ENCODE measurements around the gene KLHL17. TPM values are rescaled to one million over a fixed set of nuclear protein-coding genes. Genes with fewer than 3 reads are reported as not detected.
A peak's percentile ranks its signal among the peaks of the same experiment; 100 is the strongest.

Gene KLHL17
- total RNA-seq, 1 experiment from 2014 or later = 10.1 TPM

DNA sequence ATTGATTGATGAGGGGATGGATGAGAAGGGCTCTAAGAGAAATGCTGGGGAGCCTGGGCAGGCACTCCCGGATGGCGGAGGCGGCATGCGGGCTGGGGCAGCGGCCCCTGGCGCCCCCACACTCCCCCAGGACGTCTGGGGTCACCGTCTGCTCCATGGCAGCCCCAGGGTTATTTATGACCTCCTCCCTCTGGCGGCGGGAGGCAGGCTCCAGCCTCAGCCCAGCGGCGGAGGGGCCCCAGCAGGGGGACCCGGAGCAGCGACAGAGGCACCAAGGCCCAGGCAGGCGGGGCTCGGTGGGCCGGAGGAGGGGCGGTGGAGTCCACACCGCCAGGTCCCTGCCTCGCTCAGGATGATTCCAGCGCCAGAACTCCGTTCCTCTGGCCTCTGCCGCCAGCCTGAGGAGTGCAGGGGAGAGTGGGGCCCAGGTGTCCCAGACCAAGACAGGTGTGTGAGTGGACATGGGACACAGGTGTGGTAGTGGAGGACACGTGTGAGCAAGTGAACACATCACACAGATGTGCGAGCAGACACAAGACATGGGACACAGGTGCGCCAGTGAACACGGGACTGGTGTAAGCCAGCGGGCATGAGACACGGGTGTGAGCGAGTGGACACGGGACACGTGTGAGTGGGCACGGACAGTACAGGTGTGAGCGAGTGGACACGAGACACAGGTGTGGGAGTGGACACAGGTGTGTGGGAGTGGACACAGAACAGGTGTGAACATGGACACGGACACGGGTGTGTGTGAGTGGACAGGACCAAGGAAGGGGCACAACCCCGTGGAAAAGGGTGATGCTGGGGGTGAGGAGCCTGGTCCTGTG is 39.2 kb upstream of the KLHL17 start:
- DNase-seq (ENCODE audit: extremely low read depth, low read depth) = peak; percentile 46

DNA sequence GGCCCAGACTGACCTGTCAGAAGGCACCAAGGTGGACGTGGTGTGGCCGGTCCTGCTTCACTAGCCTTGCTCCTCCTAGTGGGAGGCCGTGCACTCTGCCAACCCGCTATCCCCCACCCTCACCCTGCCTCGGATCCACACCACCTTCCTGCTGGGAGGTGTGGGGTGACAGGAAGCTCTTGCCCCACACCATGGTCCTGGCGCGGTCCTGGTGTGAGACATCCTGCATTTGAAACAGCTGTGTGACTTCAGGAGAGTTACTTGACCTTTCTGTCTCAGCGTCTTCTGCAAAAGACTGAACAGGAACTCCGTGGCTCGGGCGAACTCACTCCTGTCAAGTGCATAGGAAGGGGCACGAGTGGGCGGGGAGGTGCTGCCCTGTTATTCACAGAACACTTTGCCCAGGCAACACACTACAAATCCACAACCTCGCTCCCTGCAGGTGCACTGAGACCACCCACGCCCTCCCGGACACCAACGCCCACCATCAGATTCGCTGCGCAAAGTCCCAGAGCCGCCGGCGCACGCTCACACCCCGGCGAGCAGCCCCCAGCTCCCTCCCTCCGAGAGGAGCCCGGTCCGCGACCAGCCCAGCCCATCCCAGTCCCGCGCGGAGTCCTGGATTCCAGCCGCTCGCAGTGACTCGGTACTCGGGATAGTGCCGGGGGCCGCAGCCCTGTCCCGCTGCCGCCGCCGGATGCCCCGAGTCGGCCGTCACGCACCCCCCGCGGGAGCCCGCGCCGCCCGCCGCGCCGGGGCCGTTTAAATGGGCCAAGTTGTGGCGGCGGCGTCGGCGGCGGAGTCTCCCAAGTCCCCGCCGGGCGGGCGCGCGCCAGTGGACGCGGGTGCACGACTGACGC is 37.0 kb upstream of the KLHL17 start, which contains the start of gene SAMD11:
Gene SAMD11, plus strand, starts transcription at position 793 of the 860 bp plus-strand sequence. CDS start 509 bp downstream, outside the sequence.
- DNase-seq (ENCODE audit: extremely low read depth, low read depth) = peak; percentile 48

DNA sequence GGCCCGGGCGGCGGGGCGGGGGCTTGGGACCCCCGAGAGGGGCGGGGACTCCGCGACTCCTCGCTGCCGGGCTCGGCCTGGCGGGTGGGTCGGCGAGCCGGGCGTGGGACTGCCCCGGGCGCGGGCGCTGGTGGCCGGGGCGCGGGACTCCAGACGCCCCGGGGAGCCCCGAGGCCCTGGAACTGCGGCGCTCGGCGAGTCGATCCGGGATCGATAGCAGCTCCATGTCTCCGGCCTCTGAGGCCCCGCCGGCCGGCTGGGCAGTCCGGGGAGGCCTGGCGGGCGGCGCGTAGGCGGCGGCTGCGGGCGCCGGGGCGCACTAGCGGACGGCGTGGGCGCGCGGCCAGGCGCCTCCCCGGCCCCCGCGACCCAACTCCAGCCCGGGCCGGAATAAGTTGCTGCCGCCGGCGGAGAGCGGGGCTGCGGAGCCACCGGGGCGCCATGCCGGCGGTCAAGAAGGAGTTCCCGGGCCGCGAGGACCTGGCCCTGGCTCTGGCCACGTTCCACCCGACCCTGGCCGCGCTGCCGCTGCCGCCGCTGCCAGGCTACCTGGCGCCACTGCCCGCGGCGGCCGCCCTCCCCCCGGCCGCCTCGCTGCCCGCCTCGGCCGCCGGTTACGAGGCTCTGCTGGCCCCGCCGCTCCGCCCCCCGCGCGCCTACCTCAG is 36.3 kb upstream of the KLHL17 start:
- DNase-seq (ENCODE audit: extremely low read depth, low read depth) = no peak

DNA sequence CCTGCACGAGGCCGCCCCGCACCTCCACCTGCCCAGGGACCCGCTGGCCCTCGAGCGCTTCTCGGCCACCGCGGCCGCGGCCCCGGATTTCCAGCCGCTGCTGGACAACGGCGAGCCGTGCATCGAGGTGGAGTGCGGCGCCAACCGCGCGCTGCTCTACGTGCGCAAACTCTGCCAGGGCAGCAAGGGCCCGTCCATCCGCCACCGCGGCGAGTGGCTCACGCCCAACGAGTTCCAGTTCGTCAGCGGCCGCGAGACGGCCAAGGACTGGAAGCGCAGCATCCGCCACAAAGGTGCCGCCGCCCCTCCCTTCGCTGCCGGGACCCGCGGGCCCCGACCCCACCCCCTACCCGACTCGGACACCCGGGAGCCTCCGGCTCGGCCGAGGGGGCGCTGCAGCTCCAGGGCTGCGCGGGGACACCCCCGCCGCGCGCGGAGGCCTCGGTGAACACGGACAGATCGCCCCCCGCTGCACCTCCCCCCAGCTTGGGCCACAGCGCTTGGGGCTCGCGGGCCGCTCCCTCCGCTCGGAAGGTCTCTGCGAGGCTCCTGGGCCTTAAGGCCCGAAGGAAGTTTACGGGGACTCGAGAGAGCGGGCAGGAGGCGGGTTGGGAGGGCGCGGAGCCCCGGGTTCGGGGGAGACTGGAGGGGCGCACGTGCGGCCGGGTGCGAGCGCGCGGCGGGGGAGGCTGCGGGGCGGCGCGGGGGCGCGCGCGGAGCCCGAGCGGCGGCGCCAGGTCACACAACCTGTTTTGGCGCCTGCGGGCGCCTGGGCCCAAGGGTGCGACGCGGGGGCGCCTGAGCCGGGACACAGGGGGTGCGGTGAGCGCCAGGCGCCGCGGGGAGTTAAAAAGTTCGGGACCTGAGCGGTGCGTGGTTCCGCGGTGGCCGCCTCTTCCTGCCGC is 35.5 kb upstream of the KLHL17 start:
- DNase-seq (ENCODE audit: extremely low read depth, low read depth) = no peak

DNA sequence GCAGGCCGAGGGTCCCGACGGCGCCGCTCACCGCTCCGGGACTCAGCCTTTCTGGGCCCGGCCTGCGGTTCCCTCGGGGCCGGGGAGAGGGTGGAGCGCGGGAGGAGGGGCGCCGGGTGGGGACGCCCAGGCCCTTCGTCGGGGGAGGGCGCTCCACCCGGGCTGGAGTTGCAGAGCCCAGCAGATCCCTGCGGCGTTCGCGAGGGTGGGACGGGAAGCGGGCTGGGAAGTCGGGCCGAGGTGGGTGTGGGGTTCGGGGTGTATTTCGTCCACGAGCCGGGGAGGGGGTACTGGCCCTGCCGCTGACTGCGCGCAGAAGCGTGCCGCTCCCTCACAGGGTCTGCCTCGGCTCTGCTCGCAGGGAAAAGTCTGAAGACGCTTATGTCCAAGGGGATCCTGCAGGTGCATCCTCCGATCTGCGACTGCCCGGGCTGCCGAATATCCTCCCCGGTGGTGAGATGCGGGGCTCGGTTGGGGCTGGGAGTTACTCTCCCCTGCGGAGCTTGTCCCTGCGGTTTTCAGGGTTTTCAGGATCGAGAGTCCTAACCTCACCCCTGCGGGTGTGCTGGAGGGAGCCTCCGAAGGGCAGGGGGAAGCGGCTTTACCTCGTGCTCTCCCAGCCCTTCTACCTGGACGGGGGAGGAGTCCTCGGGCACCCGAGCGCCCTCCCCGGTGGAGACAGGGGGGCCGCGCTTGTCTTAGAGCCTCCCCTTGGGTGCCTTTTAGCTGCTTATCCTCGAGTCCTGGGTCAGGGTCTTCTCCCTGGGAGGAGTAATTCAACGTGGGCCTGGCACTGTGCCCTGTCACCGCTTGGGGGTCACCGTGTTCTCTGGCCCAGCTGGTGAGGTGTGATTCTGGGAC is 34.6 kb upstream of the KLHL17 start:
- no peak for DNase-seq (ENCODE audit: extremely low read depth, low read depth)

DNA sequence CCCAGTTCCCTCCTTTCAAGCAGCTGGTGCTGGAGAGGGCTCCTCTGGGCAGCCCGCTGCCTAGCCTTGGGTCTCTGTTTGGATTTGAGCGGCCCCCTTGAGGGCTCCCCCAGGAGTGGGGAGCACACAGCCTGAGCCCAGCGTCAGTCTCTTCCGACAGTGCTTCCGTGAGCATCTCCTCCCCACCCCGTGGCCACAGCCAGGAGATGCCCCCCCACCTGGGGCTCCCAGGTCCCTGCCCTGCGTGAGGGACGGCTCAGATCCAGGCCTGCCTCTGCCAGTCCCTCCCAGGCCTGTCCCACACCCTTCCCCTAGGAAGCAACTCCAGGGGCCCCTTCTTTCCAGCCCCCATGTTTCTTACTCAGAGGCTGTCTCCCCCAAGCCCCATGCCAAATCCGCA is 33.1 kb upstream of the KLHL17 start:
- DNase-seq (ENCODE audit: extremely low read depth, low read depth) = no peak

DNA sequence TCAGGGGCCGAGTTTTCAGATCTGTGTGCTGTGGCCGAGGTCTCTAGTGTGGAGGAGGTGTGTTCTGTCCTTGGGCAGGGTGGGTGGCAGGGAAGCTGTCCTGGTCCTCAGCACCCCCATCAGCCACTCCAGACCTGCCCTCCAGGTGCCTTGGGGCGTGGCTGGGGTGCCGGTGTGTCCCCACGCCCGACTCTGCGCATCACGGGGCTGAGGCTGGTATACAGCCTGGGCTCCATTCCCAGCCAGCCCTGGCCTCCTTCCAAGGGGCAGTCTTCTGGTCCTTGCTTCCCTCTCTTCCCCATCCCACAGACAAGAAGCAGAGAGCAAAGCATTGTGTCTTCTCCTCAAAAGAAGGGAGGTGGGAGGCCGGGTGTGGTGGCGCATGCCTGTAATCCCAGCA is 32.6 kb upstream of the KLHL17 start:
- DNase-seq (ENCODE audit: extremely low read depth, low read depth) = no peak

DNA sequence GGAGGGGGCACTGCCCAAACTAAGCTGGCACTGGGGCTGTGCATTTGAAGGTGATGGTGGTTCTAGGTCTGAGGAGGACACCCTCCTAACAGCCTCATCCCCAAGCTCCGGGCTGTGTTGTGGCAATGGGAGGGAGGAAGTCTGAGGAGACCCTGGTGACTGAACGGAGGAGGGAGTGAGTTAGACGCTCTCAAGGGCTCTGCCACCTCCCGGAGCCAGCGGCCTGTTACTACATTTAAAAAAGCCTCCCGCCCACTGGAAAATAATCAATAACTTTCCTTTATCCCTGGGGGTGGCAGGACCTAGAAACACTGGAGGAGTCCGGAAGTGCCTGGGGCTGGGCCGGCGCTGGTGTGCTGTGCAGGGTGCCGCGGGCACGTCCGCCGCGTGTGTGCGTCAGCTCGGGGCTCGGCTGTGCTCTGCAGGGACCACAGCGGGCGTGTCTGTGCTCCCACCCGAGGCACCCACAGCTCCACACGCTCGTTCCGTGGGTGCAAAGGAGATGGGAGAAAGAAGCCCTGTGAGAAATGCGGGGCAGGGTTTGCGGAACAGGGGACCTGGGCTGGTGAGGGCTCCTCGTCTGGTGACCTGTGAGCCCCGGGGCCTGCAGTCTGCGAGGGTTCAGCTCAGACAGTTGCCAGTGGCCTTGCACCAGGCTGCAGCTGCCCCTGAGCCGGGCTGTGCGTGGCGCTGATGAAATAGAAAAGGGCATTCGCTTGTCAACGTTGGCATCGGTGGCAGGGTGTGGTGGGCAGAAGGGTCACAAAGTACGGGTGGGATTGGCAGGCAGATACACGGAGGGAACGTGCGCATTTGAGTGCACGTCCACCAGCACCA is 31.3 kb upstream of the KLHL17 start:
- no peak for DNase-seq (ENCODE audit: extremely low read depth, low read depth)

DNA sequence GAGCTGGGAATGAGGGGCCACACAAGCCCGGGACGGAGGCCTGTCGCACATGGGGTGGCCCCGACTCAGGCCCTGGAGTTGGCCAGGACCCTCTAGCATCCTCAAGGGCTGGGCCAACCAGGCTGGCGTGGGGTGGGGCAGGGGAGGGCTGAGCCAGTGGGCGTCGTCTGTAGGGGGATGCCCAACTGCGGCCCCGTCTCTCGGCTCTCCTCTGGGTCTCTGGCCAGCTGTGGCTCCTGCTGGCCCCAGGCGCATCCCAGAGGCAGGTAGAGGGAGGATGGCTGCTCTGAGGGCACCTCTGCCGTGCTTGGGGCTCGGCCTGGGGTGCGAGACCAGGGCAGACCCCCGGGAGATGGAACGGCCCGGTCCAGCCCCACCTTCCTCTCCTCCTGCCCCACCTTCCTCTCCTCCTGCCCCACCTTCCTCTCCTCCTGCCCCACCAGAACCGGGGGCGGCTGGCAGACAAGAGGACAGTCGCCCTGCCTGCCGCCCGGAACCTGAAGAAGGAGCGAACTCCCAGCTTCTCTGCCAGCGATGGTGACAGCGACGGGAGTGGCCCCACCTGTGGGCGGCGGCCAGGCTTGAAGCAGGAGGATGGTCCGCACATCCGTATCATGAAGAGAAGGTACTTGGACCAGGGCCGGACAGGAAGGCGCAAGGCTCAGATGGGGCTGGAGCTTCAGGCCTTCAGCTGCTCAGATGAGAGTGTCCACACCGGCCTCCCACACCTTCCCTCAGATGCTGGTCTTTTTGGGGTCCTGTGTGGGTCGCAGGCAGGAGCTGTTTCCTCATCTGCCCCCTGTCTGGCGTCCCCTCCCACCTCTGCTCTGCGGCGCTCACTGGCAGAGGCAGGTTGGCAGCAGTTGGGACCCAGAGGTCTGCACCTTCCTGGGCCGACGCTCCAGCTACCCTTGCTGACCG is 30.4 kb upstream of the KLHL17 start:
- no peak for DNase-seq (ENCODE audit: extremely low read depth, low read depth)

DNA sequence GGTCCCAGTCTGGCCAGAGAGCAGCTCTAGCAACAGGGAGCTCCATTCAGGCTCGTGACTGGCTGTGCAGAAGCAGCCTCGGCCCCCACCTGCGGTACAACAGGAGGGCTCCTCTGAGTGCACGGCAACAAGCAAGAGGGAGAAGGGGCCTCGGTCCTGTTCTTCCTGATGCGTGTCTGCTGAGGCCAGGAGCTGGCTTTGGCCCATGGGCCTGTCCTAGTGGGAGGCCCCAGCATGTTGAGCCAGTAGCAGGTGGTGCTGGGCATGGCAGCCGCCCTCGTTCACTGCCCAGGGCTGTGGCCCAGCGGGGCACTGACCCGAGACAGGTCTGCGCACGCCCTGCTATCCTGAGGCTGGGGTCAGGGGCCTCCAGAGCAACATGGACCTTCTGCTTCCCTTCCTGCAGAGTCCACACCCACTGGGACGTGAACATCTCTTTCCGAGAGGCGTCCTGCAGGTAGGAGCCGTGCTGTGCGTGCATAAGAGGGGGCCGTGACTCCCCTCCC is 29.7 kb upstream of the KLHL17 start:
- no peak for DNase-seq (ENCODE audit: extremely low read depth, low read depth)

DNA sequence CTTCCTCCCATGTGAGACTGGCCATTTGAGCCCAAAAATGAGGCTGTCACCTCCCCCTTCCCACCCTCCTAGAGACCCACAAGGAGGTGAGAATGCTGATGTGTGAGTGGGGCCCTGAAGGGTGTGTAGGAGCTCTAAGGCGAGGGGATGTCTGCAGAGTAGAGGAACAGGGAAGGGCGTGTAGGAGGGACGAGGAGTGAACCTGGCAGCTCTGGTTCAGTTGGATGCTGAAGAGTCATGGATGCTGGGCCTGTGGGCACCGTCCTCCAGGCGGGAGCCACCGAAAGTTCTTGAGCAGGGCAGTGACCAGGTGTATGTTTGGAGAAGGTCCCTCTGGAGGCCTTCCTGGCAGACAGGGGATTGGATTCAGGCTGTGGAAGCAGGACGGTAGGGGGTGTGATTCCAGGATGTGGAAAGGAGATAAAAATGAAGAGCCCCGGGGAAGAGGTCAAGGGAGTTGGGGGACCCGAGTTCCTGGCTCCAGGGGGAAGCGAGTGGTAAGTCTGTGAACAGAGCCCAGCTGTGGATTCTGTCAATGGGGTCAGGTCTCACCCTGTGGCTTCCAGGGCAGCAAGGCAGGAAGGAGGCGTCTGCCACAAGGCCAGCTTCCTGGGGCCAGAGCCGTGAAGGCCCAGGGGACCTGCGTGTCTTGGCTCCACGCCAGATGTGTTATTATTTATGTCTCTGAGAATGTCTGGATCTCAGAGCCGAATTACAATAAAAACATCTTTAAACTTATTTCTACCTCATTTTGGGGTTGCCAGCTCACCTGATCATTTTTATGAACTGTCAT is 28.8 kb upstream of the KLHL17 start:
- DNase-seq (ENCODE audit: extremely low read depth, low read depth) = no peak

DNA sequence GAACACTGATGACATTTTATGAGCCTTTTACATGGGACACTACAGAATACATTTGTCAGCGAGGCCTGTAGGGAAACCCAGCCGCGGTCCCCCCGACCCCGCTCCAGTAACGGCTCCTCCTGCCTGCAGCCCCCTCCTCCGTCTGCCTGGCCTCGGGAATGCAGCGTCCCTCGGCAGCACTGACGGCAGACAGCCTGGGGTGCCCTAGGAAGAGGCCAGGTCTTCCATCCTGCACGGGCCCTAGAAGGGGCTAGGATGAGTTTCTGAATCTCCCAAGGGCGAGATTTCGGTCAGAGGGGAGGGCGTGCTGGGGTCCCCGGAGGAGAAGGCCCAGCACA is 28.2 kb upstream of the KLHL17 start:
- DNase-seq (ENCODE audit: extremely low read depth, low read depth) = no peak

DNA sequence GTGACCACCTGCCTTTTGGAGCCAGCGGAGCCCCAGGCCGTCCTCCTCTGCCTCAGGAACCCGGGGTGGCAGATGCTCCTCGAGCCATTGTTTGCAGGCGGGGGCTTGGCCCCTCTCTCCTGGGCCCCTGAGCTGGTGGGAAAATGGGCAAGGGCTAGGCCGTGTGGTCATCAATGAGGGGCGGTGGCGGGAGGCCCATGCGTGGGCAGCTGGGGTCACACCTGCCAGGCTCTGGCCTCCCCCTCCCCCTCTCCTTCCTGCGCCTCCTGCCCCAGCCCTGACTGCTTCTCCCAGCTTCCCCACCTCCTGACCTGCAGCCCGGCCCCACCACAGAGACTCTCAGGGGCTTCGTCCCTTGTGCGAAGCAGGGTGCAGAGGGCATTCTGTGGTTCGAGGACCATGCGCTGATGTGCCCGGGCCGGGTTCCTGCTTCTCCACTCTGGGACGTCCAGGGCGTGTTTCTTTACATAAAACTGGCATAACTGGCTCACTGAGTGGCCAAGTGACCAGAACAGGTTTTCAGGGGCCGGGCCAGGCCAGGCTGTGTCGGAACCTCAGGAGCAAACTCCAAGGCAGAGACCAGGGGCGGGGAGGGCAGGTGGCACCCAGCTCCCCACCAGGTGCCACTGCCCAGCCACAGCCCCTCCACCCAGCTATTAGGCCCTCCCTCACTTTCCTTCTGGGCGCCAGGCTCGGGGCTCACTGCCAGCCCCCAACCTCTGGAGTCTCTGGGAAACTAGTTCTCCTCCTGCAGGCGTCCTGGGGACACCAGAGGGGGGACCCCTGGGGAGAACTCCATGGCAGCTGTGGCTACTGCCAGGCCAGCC is 27.4 kb upstream of the KLHL17 start:
- DNase-seq (ENCODE audit: extremely low read depth, low read depth) = no peak

DNA sequence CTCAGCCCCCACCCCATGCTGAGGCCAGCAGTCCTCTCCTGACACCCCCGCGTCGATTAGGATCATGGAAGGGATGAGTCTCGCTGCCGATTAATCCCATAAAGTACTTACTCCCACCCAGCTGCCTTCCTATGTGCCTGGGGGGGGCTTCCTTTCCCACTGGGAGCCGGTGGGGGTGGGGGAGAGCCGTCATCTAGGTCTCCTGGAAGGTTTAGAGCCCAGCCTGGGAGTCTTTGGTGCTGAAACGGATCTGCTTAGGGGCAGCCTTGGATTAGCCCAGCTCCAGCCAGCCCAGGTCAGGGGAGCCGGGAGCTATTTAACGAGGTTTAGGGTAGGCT is 26.8 kb upstream of the KLHL17 start:
- no peak for DNase-seq (ENCODE audit: extremely low read depth, low read depth)

DNA sequence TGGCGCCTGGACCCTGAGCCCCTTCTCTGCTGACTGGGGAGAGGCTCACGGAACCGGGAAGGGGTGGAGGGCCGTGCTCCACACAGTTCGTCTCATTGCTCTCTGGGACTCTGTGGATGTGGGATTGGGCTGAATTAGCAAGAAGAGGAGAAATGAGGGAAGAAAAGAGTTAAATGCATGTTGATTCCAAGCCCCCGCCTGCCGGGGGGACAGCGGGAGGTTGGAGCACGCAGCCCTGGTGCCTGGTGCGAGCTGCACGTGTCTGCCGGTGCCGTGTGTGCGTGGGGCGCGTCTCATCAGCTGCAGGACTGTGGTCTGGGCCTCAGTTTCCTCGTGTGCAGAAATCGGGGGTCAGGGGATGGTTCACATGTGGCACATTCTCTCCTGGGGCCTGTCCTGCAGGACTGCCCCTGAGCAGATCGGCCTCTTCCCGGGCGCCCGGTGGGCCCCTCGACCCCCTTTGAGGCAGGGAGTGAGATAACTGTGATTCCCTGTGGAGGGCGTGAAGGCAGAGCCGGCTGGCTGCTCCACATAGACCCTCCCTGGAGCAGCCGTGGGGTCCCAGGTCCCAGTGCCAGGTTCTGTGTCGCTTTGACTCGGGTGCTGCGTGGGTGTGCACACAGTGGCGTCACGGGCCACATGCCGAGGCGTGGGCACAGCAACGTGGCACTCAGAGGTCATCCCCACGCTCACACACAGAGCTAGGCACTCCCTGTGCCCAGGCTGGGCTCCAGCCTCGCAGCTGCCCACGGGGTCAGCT is 25.2 kb upstream of the KLHL17 start:
- DNase-seq (ENCODE audit: extremely low read depth, low read depth) = no peak

Data from NCI-H460 (cell line).